ENCODE results near the gene TAF7. TPM values are rescaled to one million over a fixed set of nuclear protein-coding genes. Genes with fewer than 3 reads are reported as not detected.

The TAF7 gene
- total RNA-seq, 4 donors from 2014 or later: 76.1 to 121 (median 98.0) TPM

DNA sequence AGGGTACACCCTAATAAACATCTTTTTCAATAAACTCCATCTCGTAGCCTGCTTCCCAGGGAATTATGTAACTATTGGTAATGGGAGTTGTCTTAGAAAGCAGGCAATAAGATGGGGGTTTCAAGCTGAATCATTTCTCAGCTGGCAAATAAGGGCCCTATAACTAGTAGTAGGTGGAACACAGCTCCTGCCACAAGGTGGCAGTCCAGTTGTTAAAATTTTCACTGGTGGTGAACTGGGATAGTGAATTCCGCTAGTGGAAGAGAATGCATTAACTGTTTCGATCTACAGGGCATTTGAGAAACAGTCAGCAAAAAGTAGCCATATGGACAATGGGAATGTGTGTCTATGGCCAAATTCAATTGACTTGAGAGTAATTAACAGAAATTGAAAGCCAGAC lies 47.7 kb downstream of the TAF7 start:
- no peak for DNase-seq
- Histone ChIP-seq H3K36me3 (no peaks in the 10 kb centered on the region), H3K4me3 (no peak overlapping the region), H3K27me3 (no peaks in the 10 kb centered on the region), H3K4me1 (no peaks in the 10 kb centered on the region), H3K27ac (no peak overlapping the region), H3K9me3 (peaks cover 0 to 73% of the 10 kb centered on the region in 2 donors)
- intact Hi-C loops (cut with DNase I; ENCODE audit: low total_unique reads): no loop called here
- TF ChIP-seq POLR2A (IDR thresholded peaks at IDR 0.05): no peak
- no peak for TF ChIP-seq CTCF (IDR thresholded peaks at IDR 0.05)

- Histone ChIP-seq H3K4me3 (no peak overlapping the region), H3K27me3 (no peaks in the 10 kb centered on the region), H3K4me1 (no peaks in the 10 kb centered on the region), H3K27ac (no peak overlapping the region), H3K36me3 (no peaks in the 10 kb centered on the region), H3K9me3 (peaks cover 0 to 97% of the 10 kb centered on the region in 2 donors)
- intact Hi-C loops (cut with DNase I; ENCODE audit: low total_unique reads): no loop called here
- no peak for DNase-seq
- TF ChIP-seq CTCF (IDR thresholded peaks at IDR 0.05): no peak
- no peak for TF ChIP-seq POLR2A (IDR thresholded peaks at IDR 0.05)
These were observed 51.4 kb downstream of the TAF7 start for GRCh38 chr5:141269195-141269594.

Other genes with a start within 250 kb of the TAF7 start
- 1 to 10 TPM in 3 of 4 donors, not detected in 1; 2.3 to 8.4 (median 4.9) TPM for gene PCDHB2, start 226.2 kb downstream of the TAF7 start, total RNA-seq
- gene PCDHB3, start 220.3 kb downstream of the TAF7 start, total RNA-seq: 1 to 10 TPM; 1.0 to 6.9 (median 2.8) TPM
- gene PCDHB4, start 199.0 kb downstream of the TAF7 start, total RNA-seq: 10 to 100 TPM in 1 of 4 donors, 1 to 10 TPM in 2, under 1 TPM in 1; 0.59 to 10.5 (median 6.0) TPM
- gene PCDHB5, start 185.6 kb downstream of the TAF7 start, total RNA-seq: 10 to 100 TPM in 3 of 4 donors, 1 to 10 TPM in 1; 1.2 to 16.4 (median 12.6) TPM
- gene PCDHB6, start 170.7 kb downstream of the TAF7 start, total RNA-seq: 1 to 10 TPM in 3 of 4 donors, under 1 TPM in 1; 0.51 to 4.2 (median 1.7) TPM
- gene PCDHB7, start 148.1 kb downstream of the TAF7 start, total RNA-seq: 1 to 10 TPM in 3 of 4 donors, under 1 TPM in 1; 0.51 to 8.0 (median 5.7) TPM
- 1 to 10 TPM in 2 of 4 donors, under 1 TPM in 2; under 0.01 to 5.4 (median 2.1) TPM for gene PCDHB8, start 143.0 kb downstream of the TAF7 start, total RNA-seq
- gene PCDHB16, start 138.4 kb downstream of the TAF7 start, total RNA-seq: 10 to 100 TPM in 1 of 4 donors, 1 to 10 TPM in 3; 3.8 to 10.2 (median 5.0) TPM
- 1 to 10 TPM; 1.8 to 5.5 (median 4.8) TPM for gene PCDHB9, start 133.6 kb downstream of the TAF7 start, total RNA-seq
- gene PCDHB10, start 128.4 kb downstream of the TAF7 start, total RNA-seq: 1 to 10 TPM; 2.6 to 8.3 (median 4.7) TPM
- gene PCDHB11, start 121.2 kb downstream of the TAF7 start, total RNA-seq: 1 to 10 TPM; 2.4 to 9.8 (median 6.9) TPM
- 10 to 100 TPM in 1 of 4 donors, 1 to 10 TPM in 2, under 1 TPM in 1; 0.88 to 20.5 (median 9.1) TPM for gene PCDHB12, start 112.1 kb downstream of the TAF7 start, total RNA-seq
- 10 to 100 TPM in 1 of 4 donors, 1 to 10 TPM in 3; 6.2 to 26.1 (median 8.5) TPM for gene PCDHB13, start 106.9 kb downstream of the TAF7 start, total RNA-seq
- gene PCDHB14, start 97.4 kb downstream of the TAF7 start, total RNA-seq: 10 to 100 TPM in 2 of 4 donors, 1 to 10 TPM in 2; 3.6 to 14.7 (median 9.3) TPM
- gene PCDHB15, start 75.4 kb downstream of the TAF7 start, total RNA-seq: 10 to 100 TPM in 3 of 4 donors, 1 to 10 TPM in 1; 5.0 to 17.8 (median 12.1) TPM
- gene SLC25A2, start 16.7 kb downstream of the TAF7 start, total RNA-seq: 1 to 10 TPM in 2 of 4 donors, under 1 TPM in 1, not detected in 1; 0.28 to 2.4 (median 2.3) TPM
- 1 to 10 TPM in 2 of 4 donors, under 1 TPM in 2; under 0.01 to 3.3 (median 1.5) TPM for gene PCDHGA1, start 9.7 kb upstream of the TAF7 start, total RNA-seq
- gene PCDHGA2, start 18.0 kb upstream of the TAF7 start, total RNA-seq: 10 to 100 TPM in 2 of 4 donors, 1 to 10 TPM in 2; 3.2 to 11.6 (median 9.3) TPM
- 1 to 10 TPM in 3 of 4 donors, under 1 TPM in 1; 0.51 to 8.2 (median 5.6) TPM for gene PCDHGA3, start 23.0 kb upstream of the TAF7 start, total RNA-seq
- 1 to 10 TPM in 3 of 4 donors, not detected in 1; 4.4 to 7.4 (median 6.9) TPM for gene PCDHGB1, start 29.3 kb upstream of the TAF7 start, total RNA-seq
- gene PCDHGA4, start 34.2 kb upstream of the TAF7 start, total RNA-seq: 10 to 100 TPM in 1 of 4 donors, 1 to 10 TPM in 2, under 1 TPM in 1; 0.59 to 16.1 (median 8.7) TPM
- gene PCDHGB2, start 39.2 kb upstream of the TAF7 start, total RNA-seq: 10 to 100 TPM in 2 of 4 donors, 1 to 10 TPM in 1, under 1 TPM in 1; 0.59 to 17.9 (median 8.7) TPM
- gene PCDHGA5, start 43.4 kb upstream of the TAF7 start, total RNA-seq: 10 to 100 TPM in 3 of 4 donors, 1 to 10 TPM in 1; 1.8 to 11.5 (median 11.2) TPM
- 10 to 100 TPM in 2 of 4 donors, 1 to 10 TPM in 1, under 1 TPM in 1; 0.59 to 14.1 (median 8.1) TPM for gene PCDHGB3, start 49.5 kb upstream of the TAF7 start, total RNA-seq
- 10 to 100 TPM in 3 of 4 donors, 1 to 10 TPM in 1; 4.4 to 16.6 (median 14.3) TPM for gene PCDHGA6, start 53.1 kb upstream of the TAF7 start, total RNA-seq
- gene PCDHGA7, start 62.0 kb upstream of the TAF7 start, total RNA-seq: 10 to 100 TPM in 3 of 4 donors, 1 to 10 TPM in 1; 10.0 to 14.1 (median 11.8) TPM
- 10 to 100 TPM in 3 of 4 donors, 1 to 10 TPM in 1; 8.2 to 17.1 (median 14.9) TPM for gene PCDHGB4, start 66.9 kb upstream of the TAF7 start, total RNA-seq
- 1 to 10 TPM in 3 of 4 donors, under 1 TPM in 1; 0.59 to 9.0 (median 5.1) TPM for gene PCDHGA8, start 71.8 kb upstream of the TAF7 start, total RNA-seq
- 10 to 100 TPM in 3 of 4 donors, 1 to 10 TPM in 1; 10.0 to 33.6 (median 20.6) TPM for gene PCDHGB5, start 77.2 kb upstream of the TAF7 start, total RNA-seq
- gene PCDHGA9, start 82.0 kb upstream of the TAF7 start, total RNA-seq: 10 to 100 TPM; 11.8 to 18.7 (median 16.7) TPM
- gene PCDHGB6, start 87.2 kb upstream of the TAF7 start, total RNA-seq: 10 to 100 TPM in 2 of 4 donors, 1 to 10 TPM in 2; 3.1 to 21.1 (median 11.5) TPM
- gene PCDHGA10, start 92.2 kb upstream of the TAF7 start, total RNA-seq: 10 to 100 TPM in 1 of 4 donors, 1 to 10 TPM in 3; 2.4 to 11.2 (median 6.6) TPM
- 10 to 100 TPM in 3 of 4 donors, 1 to 10 TPM in 1; 7.1 to 27.6 (median 18.1) TPM for gene PCDHGB7, start 96.9 kb upstream of the TAF7 start, total RNA-seq
- gene PCDHGA11, start 100.3 kb upstream of the TAF7 start, total RNA-seq: 10 to 100 TPM in 3 of 4 donors, 1 to 10 TPM in 1; 9.4 to 13.2 (median 12.0) TPM
- 10 to 100 TPM in 3 of 4 donors, 1 to 10 TPM in 1; 2.9 to 22.0 (median 14.5) TPM for gene PCDHGA12, start 109.7 kb upstream of the TAF7 start, total RNA-seq
- gene PCDHGC3, start 155.2 kb upstream of the TAF7 start, total RNA-seq: 100 to 1,000 TPM in 3 of 4 donors, 10 to 100 TPM in 1; 25.9 to 146 (median 123) TPM
- 1 to 10 TPM; 2.9 to 8.0 (median 6.7) TPM for gene PCDHGC4, start 164.2 kb upstream of the TAF7 start, total RNA-seq
- gene PCDHGC5, start 168.3 kb upstream of the TAF7 start, total RNA-seq: 1 to 10 TPM in 3 of 4 donors, under 1 TPM in 1; under 0.01 to 7.5 (median 3.4) TPM